ES-I3 (cell line): ENCODE data around the gene KRT34.

Experiments used
- H3K36me3 ChIP-seq: 2 replicates; pipeline ENCODE4 v1.6.1; 2013; ENCODE audit warnings: mild to moderate bottlenecking, low read length, control low read depth, moderate library complexity; ENCODE audit not compliant: insufficient read depth
- H3K4me1 ChIP-seq: 2 replicates; pipeline ENCODE4 v1.6.1; 2013; ENCODE audit warnings: mild to moderate bottlenecking, control low read depth, low read length; ENCODE audit not compliant: insufficient read depth
- H3K9ac ChIP-seq: 2 replicates; pipeline ENCODE4 v1.6.1; 2013; ENCODE audit warnings: low read depth, mild to moderate bottlenecking, low read length, moderate library complexity
- H3K9me3 ChIP-seq: 2 replicates; pipeline ENCODE4 v1.6.1; 2013; ENCODE audit warnings: mild to moderate bottlenecking, low read length, moderate library complexity; ENCODE audit not compliant: control insufficient read depth, insufficient read depth

Gene KRT34

GRCh38 chr17:41339571-41340172 lies 42.4 kb downstream of the KRT34 start:
- H3K36me3 ChIP-seq = no peaks in the 10 kb centered on the region
- no peak overlapping the region for H3K9ac ChIP-seq
- H3K9me3 ChIP-seq = no peaks in the 10 kb centered on the region
- no peaks in the 10 kb centered on the region for H3K4me1 ChIP-seq

GRCh38 chr17:41338961-41339485 lies 43.1 kb downstream of the KRT34 start:
- Histone ChIP-seq H3K4me1 (no peaks in the 10 kb centered on the region), H3K9me3 (no peaks in the 10 kb centered on the region), H3K36me3 (no peaks in the 10 kb centered on the region), H3K9ac (no peak overlapping the region)

GRCh38 chr17:41335747-41336146 lies 46.4 kb downstream of the KRT34 start:
- no peaks in the 10 kb centered on the region for H3K4me1 ChIP-seq
- no peak overlapping the region for H3K9ac ChIP-seq
- no peaks in the 10 kb centered on the region for H3K9me3 ChIP-seq
- H3K36me3 ChIP-seq = no peaks in the 10 kb centered on the region

- Histone ChIP-seq H3K4me1 (no peaks in the 10 kb centered on the region), H3K36me3 (no peaks in the 10 kb centered on the region), H3K9me3 (no peaks in the 10 kb centered on the region), H3K9ac (no peak overlapping the region)
Measured at GRCh38 chr17:41334385-41335305, 47.5 kb downstream of the KRT34 start.

GRCh38 chr17:41333836-41334235 lies 48.3 kb downstream of the KRT34 start:
- H3K9ac ChIP-seq = no peak overlapping the region
- no peaks in the 10 kb centered on the region for H3K4me1 ChIP-seq
- H3K36me3 ChIP-seq = no peaks in the 10 kb centered on the region
- no peaks in the 10 kb centered on the region for H3K9me3 ChIP-seq

GRCh38 chr17:41333098-41333497 lies 49.0 kb downstream of the KRT34 start:
- Histone ChIP-seq H3K9ac (no peak overlapping the region), H3K36me3 (no peaks in the 10 kb centered on the region), H3K9me3 (no peaks in the 10 kb centered on the region), H3K4me1 (no peaks in the 10 kb centered on the region)

- H3K36me3 ChIP-seq = no peaks in the 10 kb centered on the region
- H3K9me3 ChIP-seq = no peaks in the 10 kb centered on the region
- H3K9ac ChIP-seq = no peak overlapping the region
- no peaks in the 10 kb centered on the region for H3K4me1 ChIP-seq
Measured at GRCh38 chr17:41332239-41332638, 49.9 kb downstream of the KRT34 start.

GRCh38 chr17:41331606-41332005 lies 50.5 kb downstream of the KRT34 start:
- Histone ChIP-seq H3K9me3 (no peaks in the 10 kb centered on the region), H3K36me3 (no peaks in the 10 kb centered on the region), H3K9ac (no peak overlapping the region), H3K4me1 (no peaks in the 10 kb centered on the region)

GRCh38 chr17:41329279-41329948 lies 52.7 kb downstream of the KRT34 start:
- no peaks in the 10 kb centered on the region for H3K4me1 ChIP-seq
- H3K9ac ChIP-seq = no peak overlapping the region

GRCh38 chr17:41328207-41328606 lies 53.9 kb downstream of the KRT34 start:
- H3K9ac ChIP-seq = no peak overlapping the region

More at GRCh38 chr17:41329279-41329948, 52.7 kb downstream of the KRT34 start:
- no peaks in the 10 kb centered on the region for H3K36me3 ChIP-seq
- H3K9me3 ChIP-seq = no peaks in the 10 kb centered on the region

More at GRCh38 chr17:41328207-41328606, 53.9 kb downstream of the KRT34 start:
- H3K4me1 ChIP-seq = no peaks in the 10 kb centered on the region
- no peaks in the 10 kb centered on the region for H3K9me3 ChIP-seq
- no peaks in the 10 kb centered on the region for H3K36me3 ChIP-seq
